NCI-H1092 treated with DMSO at 0.1 percent for 48 hours (cell line): ENCODE data around the gene MSRB2.
A peak's percentile ranks its signal among the peaks of the same experiment; 100 is the strongest.
"Not testable (repeated sequence)": the region's sequence is repeated elsewhere in the genome, so short reads cannot be mapped to it uniquely, and the experiment has no call there.

Experiments
- DNase-seq: peaks from one replicate; lab custom pipeline; 2025; lab: John Stamatoyannopoulos, UW

MSRB2 gene

GRCh38 chr10:23070092-23070912, 25.1 kb upstream of the MSRB2 start:
- not testable (repeated sequence) for DNase-seq

- DNase-seq = peak; percentile 62
Observed at GRCh38 chr10:23070913-23071218, 24.5 kb upstream of the MSRB2 start.

- not testable (repeated sequence) for DNase-seq
Observed at GRCh38 chr10:23072593-23072992, 22.8 kb upstream of the MSRB2 start.

GRCh38 chr10:23073527-23073926, 21.9 kb upstream of the MSRB2 start:
- no peak for DNase-seq

GRCh38 chr10:23075672-23076071, 19.7 kb upstream of the MSRB2 start:
- DNase-seq = no peak

- DNase-seq = no peak
Observed at GRCh38 chr10:23078114-23078513, 17.3 kb upstream of the MSRB2 start.

GRCh38 chr10:23079700-23080099, 15.7 kb upstream of the MSRB2 start:
- no peak for DNase-seq

GRCh38 chr10:23080262-23080661, 15.1 kb upstream of the MSRB2 start:
- no peak for DNase-seq

GRCh38 chr10:23081221-23081750, 14.1 kb upstream of the MSRB2 start:
- DNase-seq = no peak

GRCh38 chr10:23081891-23082290, 13.5 kb upstream of the MSRB2 start:
- no peak for DNase-seq

- DNase-seq = no peak
Observed at GRCh38 chr10:23088609-23089008, 6.8 kb upstream of the MSRB2 start.

- no peak for DNase-seq
Observed at GRCh38 chr10:23094786-23095403, 484 bp upstream of the MSRB2 start.

GRCh38 chr10:23095966-23096801, 805 bp downstream of the MSRB2 start:
- peak; percentile 21 for DNase-seq

- no peak for DNase-seq
Observed at GRCh38 chr10:23096802-23097549, 1.6 kb downstream of the MSRB2 start.

GRCh38 chr10:23099079-23099478, 3.7 kb downstream of the MSRB2 start:
- DNase-seq = no peak

- DNase-seq = no peak
Observed at GRCh38 chr10:23099816-23100215, 4.4 kb downstream of the MSRB2 start.

- DNase-seq = no peak
Observed at GRCh38 chr10:23100331-23101030, 5.1 kb downstream of the MSRB2 start.

GRCh38 chr10:23106331-23107072, 11.1 kb downstream of the MSRB2 start:
- DNase-seq = peak; percentile 7

GRCh38 chr10:23110722-23111516, 15.5 kb downstream of the MSRB2 start:
- no peak for DNase-seq
